Activated naive CD4-positive, alpha-beta T cell treated with Interleukin-2 at 50 U/mL for 16 hours (primary cell): Measurements from ENCODE around the gene C9orf78.

Experiments used
- DNase-seq: peaks from one replicate; pipeline ENCODE4 v3.0.0-alpha.2; 2020

Gene C9orf78

GRCh38 chr9:129867136-129868022 is 32.3 kb upstream of the C9orf78 start:
- DNase-seq, result no peak

- DNase-seq, result peak; percentile 40
Measured at GRCh38 chr9:129866394-129867135, 31.5 kb upstream of the C9orf78 start.

- DNase-seq, result no peak
Measured at GRCh38 chr9:129865668-129866320, 30.7 kb upstream of the C9orf78 start.

- DNase-seq, result no peak
Measured at GRCh38 chr9:129864991-129865647, 30.0 kb upstream of the C9orf78 start.

GRCh38 chr9:129863059-129863690 is 28.1 kb upstream of the C9orf78 start:
- peak; percentile 71 for DNase-seq

- DNase-seq, result no peak
Measured at GRCh38 chr9:129861447-129861827, 26.4 kb upstream of the C9orf78 start.

- DNase-seq, result peak; percentile 49
Measured at GRCh38 chr9:129860653-129861446, 25.8 kb upstream of the C9orf78 start.

- no peak for DNase-seq
Measured at GRCh38 chr9:129858167-129858962, 23.3 kb upstream of the C9orf78 start.

GRCh38 chr9:129857207-129857606 is 22.1 kb upstream of the C9orf78 start:
- DNase-seq, result no peak

GRCh38 chr9:129854588-129855110 is 19.6 kb upstream of the C9orf78 start:
- DNase-seq, result no peak

GRCh38 chr9:129853614-129854013 is 18.5 kb upstream of the C9orf78 start:
- DNase-seq, result no peak

- no peak for DNase-seq
Measured at GRCh38 chr9:129852579-129852978, 17.5 kb upstream of the C9orf78 start.

GRCh38 chr9:129851821-129852220 is 16.7 kb upstream of the C9orf78 start:
- no peak for DNase-seq

- no peak for DNase-seq
Measured at GRCh38 chr9:129850821-129851550, 15.9 kb upstream of the C9orf78 start.

- no peak for DNase-seq
Measured at GRCh38 chr9:129849901-129850300, 14.8 kb upstream of the C9orf78 start.

- no peak for DNase-seq
Measured at GRCh38 chr9:129848712-129849441, 13.8 kb upstream of the C9orf78 start.

GRCh38 chr9:129845373-129845772 is 10.3 kb upstream of the C9orf78 start:
- DNase-seq, result no peak

- no peak for DNase-seq
Measured at GRCh38 chr9:129841071-129841470, 6.0 kb upstream of the C9orf78 start.

GRCh38 chr9:129840034-129840433 is 5.0 kb upstream of the C9orf78 start:
- DNase-seq, result no peak
